Naive thymus-derived CD8-positive, alpha-beta T cell (primary cell): Measurements from ENCODE around the gene WDFY3. TPM values are rescaled to one million over a fixed set of nuclear protein-coding genes. Genes with fewer than 3 reads are reported as not detected.

ENCODE experiments used
- ATAC-seq, 2 donors: fragments of 150-1000 bp; cut with Tn5 transposase in 1 of 2; sonication (Bioruptor Pico), chemical (Tn5 transposase) in 1 of 2; 1 replicate in 1 of 2; 2 replicates in 1 of 2; pipeline ENCODE4 v1.10.0; 2021; ENCODE audit warnings: mild to moderate bottlenecking in 2 of 2, moderate library complexity in 2 of 2
- POLR2A ChIA-PET: fragments of 350-600 bp; sonication (Branson Sonifier 250); formaldehyde crosslinking; loops from one replicate; lab custom pipeline; 2021; ENCODE audit warnings: antibody characterized with exemption; lab: Charles Lee
- DNase-seq, 10 donors: peaks; one replicate each; pipeline versions ENCODE4 v3.0.0 to v3.0.0-alpha.2; 2020 to 2022
- H3K27ac Mint-ChIP-seq, 10 donors: one replicate each; pipeline ENCODE4 v1.8.0; 2020 to 2022; ENCODE audit warnings: mild to moderate bottlenecking in 10 of 10, mixed read lengths in 10 of 10, moderate library complexity in 4 of 10, inconsistent platforms in 1 of 10
- H3K27me3 Mint-ChIP-seq, 5 donors: one replicate each; pipeline ENCODE4 v1.8.0; 2021 to 2022; ENCODE audit warnings: mixed read lengths in 5 of 5
- H3K36me3 Mint-ChIP-seq, 3 donors: one replicate each; pipeline ENCODE4 v1.8.0; 2020 to 2022; ENCODE audit warnings: mixed read lengths in 3 of 3, mild to moderate bottlenecking in 2 of 3, inconsistent platforms in 1 of 3
- H3K4me1 Mint-ChIP-seq, 4 donors: one replicate each; pipeline ENCODE4 v1.8.0; 2021 to 2022; ENCODE audit warnings: mixed read lengths in 4 of 4
- H3K4me3 Mint-ChIP-seq, 10 donors: one replicate each; pipeline ENCODE4 v1.8.0; 2020 to 2022; ENCODE audit warnings: mild to moderate bottlenecking in 10 of 10, mixed read lengths in 10 of 10, moderate library complexity in 6 of 10, inconsistent platforms in 1 of 10
- H3K9me3 Mint-ChIP-seq, 9 donors: one replicate each; pipeline ENCODE4 v1.8.0; 2020 to 2022; ENCODE audit warnings: mixed read lengths in 9 of 9, mild to moderate bottlenecking in 3 of 9, inconsistent platforms in 1 of 9, moderate library complexity in 1 of 9
- polyA plus RNA-seq, 3 donors: library from polyadenylated mRNA; unstranded; fragments of 300-500 nt; fragmentation: Illumina TruSeq; gene quantifications; one replicate each; pipeline ENCODE4 v1.2.3, GENCODE V29; 2021
- total RNA-seq, 8 experiments: library from RNA in 2 of 8; stranded (reverse) in 2 of 8; gene quantifications; one replicate each; pipeline ENCODE4 v1.2.3 and lab custom pipeline; 2021 to 2026

The WDFY3 gene
- total and polyA plus RNA-seq, 5 experiments from 2014 or later = 0.02 to 1.0 (median 0.70) TPM; not detected in 2

- DNase-seq = no peak
- no peaks in the 10 kb centered on the region for H3K4me1 Mint-ChIP-seq
- peaks cover 0 to 8% (median 1%) of the 10 kb centered on the region in 5 donors for H3K27me3 Mint-ChIP-seq
- POLR2A ChIA-PET = no interaction called here
- no peaks in the 10 kb centered on the region for H3K36me3 Mint-ChIP-seq
- H3K4me3 Mint-ChIP-seq = no peak overlapping the region
- H3K27ac Mint-ChIP-seq = no peak overlapping the region
- H3K9me3 Mint-ChIP-seq = peaks cover 3 to 24% (median 13%) of the 10 kb centered on the region in 9 donors
- ATAC-seq = no peak
Measured at GRCh38 chr4:84937381-84937977, 29.0 kb downstream of the WDFY3 start.

- Mint-ChIP-seq H3K4me3 (no peak overlapping the region), H3K27me3 (peaks cover 0 to 8% (median 1%) of the 10 kb centered on the region in 5 donors), H3K27ac (no peak overlapping the region), H3K36me3 (no peaks in the 10 kb centered on the region), H3K9me3 (peaks cover 2 to 20% (median 7%) of the 10 kb centered on the region in 9 donors), H3K4me1 (no peaks in the 10 kb centered on the region)
- DNase-seq = no peak
- POLR2A ChIA-PET = no interaction called here
- no peak for ATAC-seq
Measured at GRCh38 chr4:84936123-84936522, 30.4 kb downstream of the WDFY3 start.

GRCh38 chr4:84932462-84932861 lies 34.0 kb downstream of the WDFY3 start:
- DNase-seq (no peak), ATAC-seq (no peak)
- peaks cover 0 to 8% (median 1%) of the 10 kb centered on the region in 5 donors for H3K27me3 Mint-ChIP-seq
- no peak overlapping the region for H3K4me3 Mint-ChIP-seq
- H3K27ac Mint-ChIP-seq = no peak overlapping the region
- POLR2A ChIA-PET = no interaction called here
- H3K36me3 Mint-ChIP-seq = no peaks in the 10 kb centered on the region
- no peaks in the 10 kb centered on the region for H3K4me1 Mint-ChIP-seq
- H3K9me3 Mint-ChIP-seq = peaks cover 0 to 9% (median 0%) of the 10 kb centered on the region in 9 donors

GRCh38 chr4:84931961-84932360 lies 34.5 kb downstream of the WDFY3 start:
- no peaks in the 10 kb centered on the region for H3K4me1 Mint-ChIP-seq
- no peaks in the 10 kb centered on the region for H3K36me3 Mint-ChIP-seq
- no peak overlapping the region for H3K27ac Mint-ChIP-seq
- ATAC-seq = no peak
- no peak overlapping the region for H3K4me3 Mint-ChIP-seq
- POLR2A ChIA-PET = no interaction called here
- H3K9me3 Mint-ChIP-seq = peaks cover 0 to 9% (median 0%) of the 10 kb centered on the region in 9 donors
- DNase-seq = no peak
- peaks cover 0 to 3% (median 1%) of the 10 kb centered on the region in 5 donors for H3K27me3 Mint-ChIP-seq

GRCh38 chr4:84931274-84931673 lies 35.2 kb downstream of the WDFY3 start:
- H3K27me3 Mint-ChIP-seq = peaks cover 0 to 1% (median 0%) of the 10 kb centered on the region in 5 donors
- no peaks in the 10 kb centered on the region for H3K36me3 Mint-ChIP-seq
- DNase-seq = no peak
- H3K4me3 Mint-ChIP-seq = no peak overlapping the region
- no peak for ATAC-seq
- POLR2A ChIA-PET = no interaction called here
- no peak overlapping the region for H3K27ac Mint-ChIP-seq
- no peaks in the 10 kb centered on the region for H3K4me1 Mint-ChIP-seq
- peaks cover 0 to 9% (median 0%) of the 10 kb centered on the region in 9 donors for H3K9me3 Mint-ChIP-seq

- POLR2A ChIA-PET = no interaction called here
- H3K27ac Mint-ChIP-seq = no peak overlapping the region
- ATAC-seq = no peak
Measured at GRCh38 chr4:84928089-84928488, 38.4 kb downstream of the WDFY3 start.

GRCh38 chr4:84927428-84927827 lies 39.1 kb downstream of the WDFY3 start:
- Mint-ChIP-seq H3K36me3 (no peaks in the 10 kb centered on the region), H3K9me3 (peaks cover 0 to 4% (median 0%) of the 10 kb centered on the region in 9 donors), H3K4me3 (no peak overlapping the region), H3K27ac (no peak overlapping the region), H3K4me1 (no peaks in the 10 kb centered on the region), H3K27me3 (peaks cover 0 to 4% (median 0%) of the 10 kb centered on the region in 5 donors)
- ATAC-seq (no peak), DNase-seq (no peak)
- POLR2A ChIA-PET = no interaction called here

More at GRCh38 chr4:84928089-84928488, 38.4 kb downstream of the WDFY3 start:
- Mint-ChIP-seq H3K27me3 (peaks cover 0 to 4% (median 0%) of the 10 kb centered on the region in 5 donors), H3K4me3 (no peak overlapping the region), H3K36me3 (no peaks in the 10 kb centered on the region), H3K9me3 (peaks cover 0 to 4% (median 0%) of the 10 kb centered on the region in 9 donors), H3K4me1 (no peaks in the 10 kb centered on the region)
- no peak for DNase-seq

- Mint-ChIP-seq H3K27me3 (peaks cover 0 to 4% (median 2%) of the 10 kb centered on the region in 5 donors), H3K36me3 (no peaks in the 10 kb centered on the region), H3K9me3 (peaks cover 0 to 4% (median 0%) of the 10 kb centered on the region in 9 donors), H3K4me1 (no peaks in the 10 kb centered on the region), H3K27ac (no peak overlapping the region), H3K4me3 (no peak overlapping the region)
- POLR2A ChIA-PET = no interaction called here
- ATAC-seq (no peak), DNase-seq (no peak)
Measured at GRCh38 chr4:84925558-84925957, 40.9 kb downstream of the WDFY3 start.

GRCh38 chr4:84924434-84924833 lies 42.1 kb downstream of the WDFY3 start:
- Mint-ChIP-seq H3K36me3 (no peaks in the 10 kb centered on the region), H3K4me3 (no peak overlapping the region), H3K4me1 (no peaks in the 10 kb centered on the region), H3K27ac (no peak overlapping the region), H3K9me3 (peaks cover 0 to 4% (median 0%) of the 10 kb centered on the region in 9 donors), H3K27me3 (peaks cover 0 to 4% (median 2%) of the 10 kb centered on the region in 5 donors)
- no peak for ATAC-seq
- POLR2A ChIA-PET = no interaction called here
- DNase-seq = no peak

GRCh38 chr4:84920617-84921016 lies 45.9 kb downstream of the WDFY3 start:
- Mint-ChIP-seq H3K4me3 (no peak overlapping the region), H3K27ac (no peak overlapping the region), H3K36me3 (no peaks in the 10 kb centered on the region), H3K9me3 (no peaks in the 10 kb centered on the region), H3K4me1 (no peaks in the 10 kb centered on the region), H3K27me3 (peaks cover 0 to 4% (median 2%) of the 10 kb centered on the region in 5 donors)
- DNase-seq = no peak
- no peak for ATAC-seq
- POLR2A ChIA-PET = no interaction called here

GRCh38 chr4:84917869-84918600 lies 48.5 kb downstream of the WDFY3 start:
- ATAC-seq = no peak
- DNase-seq = no peak
- H3K9me3 Mint-ChIP-seq = peaks cover 0 to 2% (median 0%) of the 10 kb centered on the region in 9 donors
- POLR2A ChIA-PET = no interaction called here
- H3K27me3 Mint-ChIP-seq = peaks cover 0 to 4% (median 2%) of the 10 kb centered on the region in 5 donors
- no peaks in the 10 kb centered on the region for H3K4me1 Mint-ChIP-seq
- H3K27ac Mint-ChIP-seq = no peak overlapping the region
- H3K4me3 Mint-ChIP-seq = no peak overlapping the region
- H3K36me3 Mint-ChIP-seq = no peaks in the 10 kb centered on the region

- Mint-ChIP-seq H3K9me3 (peaks cover 0 to 2% (median 0%) of the 10 kb centered on the region in 9 donors), H3K4me1 (no peaks in the 10 kb centered on the region), H3K27me3 (peaks cover 0 to 5% (median 2%) of the 10 kb centered on the region in 5 donors), H3K27ac (no peak overlapping the region), H3K4me3 (no peak overlapping the region), H3K36me3 (no peaks in the 10 kb centered on the region)
- DNase-seq (no peak), ATAC-seq (no peak)
- POLR2A ChIA-PET = no interaction called here
Measured at GRCh38 chr4:84917086-84917821, 49.2 kb downstream of the WDFY3 start.

GRCh38 chr4:84916227-84916626 lies 50.3 kb downstream of the WDFY3 start:
- no peak for DNase-seq

More at GRCh38 chr4:84916227-84916626, 50.3 kb downstream of the WDFY3 start:
- Mint-ChIP-seq H3K4me3 (no peak overlapping the region), H3K27ac (no peak overlapping the region), H3K27me3 (peaks cover 0 to 7% (median 2%) of the 10 kb centered on the region in 5 donors), H3K36me3 (no peaks in the 10 kb centered on the region), H3K9me3 (peaks cover 0 to 3% (median 0%) of the 10 kb centered on the region in 9 donors), H3K4me1 (no peaks in the 10 kb centered on the region)
- POLR2A ChIA-PET = no interaction called here
- no peak for ATAC-seq
